ENCODE measurements around the gene KLHDC2.

KLHDC2 gene

GRCh38 chr14:49754570-49755097 lies 13.3 kb upstream of the KLHDC2 start:
- TF ChIP-seq CTCF (IDR thresholded peaks at IDR 0.05; ENCODE audit: low read depth, low read length): no peak
- DNase-seq (ENCODE audit: extremely low read depth, low read depth): no peak

GRCh38 chr14:49755378-49755777 lies 12.6 kb upstream of the KLHDC2 start:
- no peak for TF ChIP-seq CTCF (IDR thresholded peaks at IDR 0.05; ENCODE audit: low read depth, low read length)
- no peak for DNase-seq (ENCODE audit: extremely low read depth, low read depth)

GRCh38 chr14:49761839-49762551 lies 6.0 kb upstream of the KLHDC2 start:
- no peak for TF ChIP-seq CTCF (IDR thresholded peaks at IDR 0.05; ENCODE audit: low read depth, low read length)
- DNase-seq (ENCODE audit: extremely low read depth, low read depth): no peak

GRCh38 chr14:49766839-49767238 lies 1.1 kb upstream of the KLHDC2 start:
- TF ChIP-seq CTCF (IDR thresholded peaks at IDR 0.05; ENCODE audit: low read depth, low read length): no peak
- DNase-seq (ENCODE audit: extremely low read depth, low read depth): no peak

GRCh38 chr14:49767270-49767570 lies 733 bp upstream of the KLHDC2 start:
- no peak for DNase-seq (ENCODE audit: extremely low read depth, low read depth)
- no peak for TF ChIP-seq CTCF (IDR thresholded peaks at IDR 0.05; ENCODE audit: low read depth, low read length)

GRCh38 chr14:49768301-49769121 lies 558 bp downstream of the KLHDC2 start:
- no peak for TF ChIP-seq CTCF (IDR thresholded peaks at IDR 0.05; ENCODE audit: low read depth, low read length)
- no peak for DNase-seq (ENCODE audit: extremely low read depth, low read depth)

GRCh38 chr14:49769171-49769570 lies 1.2 kb downstream of the KLHDC2 start:
- no peak for TF ChIP-seq CTCF (IDR thresholded peaks at IDR 0.05; ENCODE audit: low read depth, low read length)
- DNase-seq (ENCODE audit: extremely low read depth, low read depth): no peak

Measured in AG09319 (cell line).